Activated CD8-positive, alpha-beta memory T cell treated with anti-CD3 and anti-CD28 coated beads for 24 hours (primary cell): ENCODE measurements around the gene PATZ1.
A peak's percentile ranks its signal among the peaks of the same experiment; 100 is the strongest.

ENCODE experiments used
- DNase-seq: peaks from one replicate; pipeline ENCODE4 v3.0.0-alpha.2; 2020

The PATZ1 gene

DNA sequence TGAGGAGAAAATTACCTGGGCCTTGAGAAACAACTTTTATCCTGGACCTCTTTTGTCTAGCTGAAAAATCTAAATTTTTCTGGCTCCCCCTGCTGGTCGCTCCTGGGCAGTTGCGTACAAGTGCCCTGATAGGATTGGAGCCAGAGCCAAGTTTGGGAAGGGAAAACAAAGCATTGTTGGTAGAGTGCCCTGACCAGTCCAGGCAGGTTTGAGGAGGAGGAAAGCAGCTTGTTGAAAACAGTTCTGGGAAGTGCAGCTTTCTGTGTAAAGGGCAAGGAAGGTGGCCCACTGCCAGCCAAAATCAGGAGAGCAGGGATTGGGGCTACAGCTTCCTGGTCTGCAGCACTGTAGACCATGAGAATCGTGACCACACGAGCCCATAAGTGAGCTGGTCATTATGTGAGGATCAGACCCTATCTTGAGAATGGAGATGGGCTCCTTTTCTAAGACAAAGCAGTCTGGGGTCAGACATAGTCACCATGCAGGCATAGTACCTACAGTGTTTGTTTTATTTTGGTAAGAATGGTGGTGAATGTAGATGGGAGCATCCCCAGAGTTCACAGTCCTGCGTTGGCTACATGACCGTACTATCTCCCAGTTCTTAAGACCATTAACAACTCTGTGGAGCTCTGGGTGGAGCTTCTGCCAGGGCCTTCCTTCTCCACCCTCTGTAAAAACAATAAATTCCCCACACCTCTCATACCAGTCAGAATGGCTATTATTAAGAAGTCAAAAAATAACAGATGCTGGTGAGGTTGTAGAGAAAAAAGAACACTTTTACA lies 32.6 kb downstream of the PATZ1 start:
- peak; percentile 85 for DNase-seq

DNA sequence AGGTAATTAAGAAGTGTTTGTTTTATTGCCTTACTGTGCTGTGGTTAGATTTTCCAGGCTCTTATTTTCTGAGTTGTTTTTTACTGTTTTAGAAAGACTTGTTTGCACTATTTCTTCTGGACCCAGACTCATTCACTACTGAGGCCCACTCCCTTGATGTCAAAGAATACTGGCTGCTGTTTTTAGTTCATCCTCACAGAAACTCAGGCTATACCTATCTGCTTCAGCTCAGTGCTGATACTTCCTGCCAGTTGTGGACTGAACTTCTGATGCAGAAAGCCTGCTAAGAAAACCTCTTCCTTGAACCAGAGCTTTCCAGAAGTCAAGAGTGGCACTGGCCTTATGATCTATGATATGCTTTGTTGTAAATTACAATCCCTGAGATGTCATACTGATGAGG lies 38.0 kb downstream of the PATZ1 start:
- DNase-seq, result no peak

DNA sequence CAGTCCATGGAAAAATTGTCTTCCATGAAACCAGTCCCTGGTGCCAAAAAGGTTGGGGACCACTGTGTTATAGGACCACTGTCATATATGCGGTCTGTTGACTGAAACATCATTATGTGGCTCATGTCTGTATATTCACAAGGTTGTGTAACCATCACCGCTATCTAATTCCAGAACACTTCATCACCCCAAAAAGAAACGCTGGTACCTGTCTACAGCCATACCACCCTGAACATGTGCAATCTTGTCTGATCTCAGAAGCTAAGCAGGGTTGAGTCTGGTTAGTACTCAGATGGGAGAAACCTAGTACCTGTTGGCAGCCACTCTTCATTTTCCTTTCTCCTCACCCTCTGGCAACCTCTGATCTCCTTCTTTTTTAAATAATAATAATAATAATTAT lies 41.0 kb downstream of the PATZ1 start:
- no peak for DNase-seq

DNA sequence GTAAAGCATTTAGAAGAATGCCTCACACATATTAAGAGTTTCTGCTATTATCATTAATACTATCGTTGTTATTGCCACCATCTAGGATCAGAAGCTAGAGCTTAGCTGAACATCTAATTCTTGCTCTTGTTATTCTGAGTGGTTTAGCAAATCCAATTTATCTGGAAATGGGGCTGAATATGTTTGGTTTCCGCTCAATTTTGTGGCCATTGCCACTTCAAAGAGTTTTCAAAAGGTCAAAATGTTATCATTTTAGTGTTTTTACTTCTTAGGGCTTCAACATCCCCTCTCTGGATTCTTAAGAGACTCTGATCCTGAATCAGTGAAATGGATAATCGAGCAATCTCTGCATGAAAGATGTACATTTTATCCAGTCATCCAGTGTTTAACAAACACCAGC lies 43.6 kb downstream of the PATZ1 start:
- no peak for DNase-seq

DNA sequence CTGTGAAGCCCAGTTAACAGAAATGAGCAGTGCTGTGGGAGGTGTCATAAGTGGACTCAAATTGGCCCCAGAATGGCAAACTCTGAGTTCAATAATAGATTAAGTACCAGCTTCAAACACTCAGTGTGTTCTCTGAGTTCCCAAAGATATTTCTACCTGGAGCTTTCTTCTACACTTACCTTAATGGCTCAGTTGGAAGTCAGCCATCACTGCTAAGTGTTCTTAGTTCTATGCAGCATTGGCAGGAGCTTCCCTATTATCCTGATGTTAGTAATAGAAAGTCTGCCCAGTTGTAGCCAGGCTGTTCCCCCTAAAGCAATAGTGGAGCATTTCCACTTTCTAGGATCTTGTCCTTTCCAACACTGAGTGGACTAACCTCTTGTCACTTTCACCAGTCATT lies 44.1 kb downstream of the PATZ1 start:
- no peak for DNase-seq

DNA sequence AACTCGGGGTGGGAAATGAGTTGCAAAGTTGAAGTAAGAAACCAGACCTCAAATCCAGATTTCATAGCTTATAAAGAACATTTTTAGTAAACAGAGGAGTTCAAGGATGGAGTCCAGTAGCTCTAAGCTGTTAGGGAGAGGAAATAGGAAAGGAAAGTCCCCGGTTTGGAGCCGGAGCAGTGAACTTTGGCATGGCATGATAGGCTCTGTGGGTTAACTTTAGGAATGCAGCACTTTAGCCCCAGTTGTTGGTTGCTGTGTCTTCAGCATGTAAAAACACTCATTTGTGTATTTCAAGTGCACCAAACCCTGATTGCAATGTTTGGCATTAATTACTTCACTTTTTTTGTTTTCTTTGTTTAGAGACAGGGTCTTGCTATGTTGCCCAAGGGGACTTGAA lies 45.2 kb downstream of the PATZ1 start:
- DNase-seq, result no peak

DNA sequence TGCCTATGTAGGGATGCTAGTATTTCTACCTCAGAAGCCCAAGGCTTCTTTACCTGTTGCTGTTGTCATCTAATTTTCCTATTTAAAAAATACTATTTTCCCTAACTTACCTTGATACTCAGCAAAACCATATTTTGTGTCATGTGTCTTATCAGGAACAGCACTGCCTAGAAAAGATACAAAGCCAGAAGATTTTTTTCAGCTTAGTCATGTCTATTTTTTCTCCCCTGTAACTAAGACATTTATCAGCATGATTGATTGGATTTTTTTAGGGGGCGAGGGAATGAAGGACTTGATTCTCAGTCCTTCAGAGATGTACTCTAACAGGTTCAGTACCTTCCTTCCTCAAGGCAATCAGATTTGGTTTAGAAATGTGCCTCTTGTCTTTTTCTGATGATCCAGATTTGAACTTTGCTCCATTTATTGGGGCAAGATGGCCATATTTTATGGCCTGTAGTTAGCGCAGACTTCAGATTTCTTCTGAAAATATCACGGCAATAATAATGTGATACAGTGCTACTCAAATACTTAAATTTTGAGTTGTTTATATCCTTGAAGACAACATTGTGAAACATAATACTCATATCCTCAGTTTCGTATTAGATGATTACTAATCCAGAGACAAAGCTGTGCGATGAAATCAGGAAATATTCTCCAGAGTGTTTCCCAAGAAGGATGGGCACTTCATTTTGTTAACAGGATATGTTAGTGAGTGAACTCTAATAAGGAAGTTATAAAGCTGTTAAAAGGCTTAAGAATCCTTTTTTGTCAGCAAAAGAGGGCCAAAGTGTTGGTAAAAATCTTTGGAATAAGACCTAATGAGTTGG lies 50.1 kb downstream of the PATZ1 start:
- no peak for DNase-seq

DNA sequence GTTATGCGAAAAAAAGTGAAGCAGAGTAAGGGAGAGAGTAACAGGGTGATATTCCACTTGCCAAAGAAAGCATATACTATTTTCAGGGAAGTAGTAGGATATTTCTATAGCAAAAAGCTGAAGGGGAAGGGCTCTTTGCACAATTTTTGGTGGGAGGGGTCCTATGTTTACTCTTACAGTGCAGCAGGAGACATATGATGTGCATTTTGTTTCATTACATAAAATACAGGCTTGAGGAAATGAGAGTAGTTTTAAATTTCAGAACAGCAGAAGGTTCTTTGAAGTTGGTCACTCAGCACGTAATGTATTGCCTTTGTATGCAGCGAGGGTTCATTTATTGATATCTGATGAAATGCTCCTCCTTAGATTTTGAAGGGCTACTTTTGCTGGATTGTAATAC lies 50.8 kb downstream of the PATZ1 start:
- DNase-seq, result no peak

DNA sequence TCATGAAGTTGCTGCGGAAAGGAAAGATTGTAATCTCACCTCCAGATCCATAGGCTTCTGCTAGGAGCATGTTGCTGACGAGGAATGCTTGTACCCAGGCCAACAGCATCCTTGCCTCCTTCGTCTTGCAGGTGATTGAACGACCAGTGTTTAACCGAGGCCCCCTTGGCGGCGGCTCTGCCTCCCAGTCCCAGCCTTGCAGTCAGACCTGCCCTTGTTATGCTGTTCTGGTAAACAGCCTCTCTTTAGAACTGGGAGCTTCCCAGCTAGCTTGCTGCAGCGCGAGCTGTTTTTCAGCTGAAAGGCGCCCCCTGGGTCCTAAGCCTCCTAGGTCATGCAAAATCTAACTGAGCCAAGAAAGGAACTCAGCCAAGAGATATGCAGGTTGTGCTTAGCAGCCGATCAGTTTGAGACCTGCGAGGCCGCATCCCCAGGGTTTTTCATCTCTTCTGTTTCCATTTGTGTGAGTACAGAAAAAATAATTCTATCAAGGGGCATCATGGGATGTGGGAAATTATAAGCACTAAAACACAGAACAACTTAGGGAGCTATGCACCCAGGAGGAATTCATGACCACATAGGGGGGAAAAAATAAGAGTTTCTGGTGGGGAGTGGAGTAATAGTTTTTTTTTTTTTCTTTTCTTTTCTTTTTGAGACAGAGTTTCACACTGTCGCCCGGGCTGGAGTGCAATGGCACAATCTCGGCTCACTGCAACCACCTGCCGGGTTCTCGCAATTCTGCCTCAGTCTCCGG lies 53.7 kb downstream of the PATZ1 start, which contains the start of gene PIK3IP1:
Gene PIK3IP1 (minus strand): TSS at position 253 of the 754 bp plus-strand sequence. CDS start 144 bp downstream, at position 109.
- peak; percentile 89 for DNase-seq

DNA sequence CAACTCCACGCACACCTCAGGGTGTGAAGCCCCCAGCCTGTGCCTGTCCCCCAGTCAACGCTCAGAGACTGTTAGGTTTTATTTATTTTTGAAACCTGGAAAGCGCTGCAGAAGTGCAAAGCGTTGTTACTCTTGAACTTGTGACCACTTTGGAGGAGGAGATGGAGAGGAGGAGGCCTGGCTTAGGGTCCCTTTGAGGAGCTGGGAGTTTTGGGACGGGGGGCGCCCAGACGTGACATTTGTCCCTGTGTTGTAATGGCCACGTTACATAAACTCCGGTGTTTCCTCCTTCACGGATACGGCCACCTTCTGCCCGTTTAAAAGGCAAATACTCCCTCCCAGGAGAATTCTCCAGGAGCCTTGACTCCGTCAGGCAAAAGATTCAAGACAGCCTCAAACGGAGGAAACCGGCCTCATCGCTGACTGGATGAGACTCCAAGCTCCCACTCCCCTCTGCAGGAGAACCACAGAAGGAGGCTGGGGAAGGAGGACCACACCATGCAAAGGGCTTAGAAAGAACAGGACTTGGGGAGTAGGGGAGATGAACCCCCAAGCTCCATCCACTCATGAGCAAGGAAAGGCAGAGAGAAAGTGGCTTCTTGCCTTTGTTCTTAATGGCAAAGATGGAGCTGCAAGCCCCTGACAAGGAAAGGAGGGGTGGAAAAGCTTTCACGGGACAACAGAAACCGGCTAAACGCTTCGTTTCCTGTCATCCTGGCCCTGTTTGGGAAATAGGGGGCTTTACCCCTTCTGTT lies 54.5 kb downstream of the PATZ1 start:
- peak; percentile 70 for DNase-seq

DNA sequence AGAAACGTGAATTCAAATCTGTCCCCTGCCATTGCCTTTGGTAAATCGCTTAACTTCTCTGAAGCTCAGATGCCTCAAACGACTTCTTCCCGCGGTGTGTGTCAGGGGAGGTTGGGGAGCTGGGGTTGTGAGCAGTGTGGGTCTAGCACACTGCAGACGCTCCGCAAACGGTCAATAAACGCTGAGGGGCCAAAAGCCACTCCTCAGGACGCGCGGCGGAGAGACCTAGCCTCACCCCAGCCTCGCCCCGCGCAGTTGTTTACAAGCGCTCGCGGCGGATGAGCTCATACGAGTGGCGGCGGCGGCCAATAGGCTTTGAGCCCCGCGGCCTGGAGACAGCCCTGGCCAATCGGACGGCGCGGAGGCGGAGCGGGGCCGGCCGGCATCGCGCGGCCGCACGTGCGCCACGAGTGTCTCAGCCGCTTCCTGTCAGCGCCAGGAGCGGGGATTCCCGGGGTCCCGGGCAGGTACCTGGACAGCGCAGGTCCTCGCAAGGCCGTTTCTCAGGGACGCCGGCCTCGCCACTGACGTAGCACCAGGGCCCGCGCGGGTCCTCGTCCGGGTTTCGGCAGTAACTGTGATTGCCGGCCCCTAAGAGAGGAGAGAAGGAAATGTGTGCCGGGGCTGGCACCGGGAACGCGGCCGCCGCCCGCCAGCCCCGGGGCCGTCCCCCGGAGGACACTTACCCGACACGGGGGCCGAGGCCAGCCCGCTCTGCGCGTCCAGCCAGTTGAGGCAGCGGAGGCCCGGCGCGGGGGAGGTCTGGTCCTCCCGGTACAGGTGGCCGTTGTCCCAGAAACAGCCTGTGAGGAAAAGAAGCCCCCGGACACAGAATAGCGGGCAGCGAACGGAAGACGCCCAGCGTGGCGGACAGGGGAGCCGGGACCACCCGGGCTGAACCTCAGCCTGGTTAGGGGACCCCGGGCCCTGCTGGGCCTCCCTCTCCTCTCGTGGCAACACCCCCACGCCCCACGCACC lies 55.4 kb downstream of the PATZ1 start:
- DNase-seq, result peak; percentile 96

DNA sequence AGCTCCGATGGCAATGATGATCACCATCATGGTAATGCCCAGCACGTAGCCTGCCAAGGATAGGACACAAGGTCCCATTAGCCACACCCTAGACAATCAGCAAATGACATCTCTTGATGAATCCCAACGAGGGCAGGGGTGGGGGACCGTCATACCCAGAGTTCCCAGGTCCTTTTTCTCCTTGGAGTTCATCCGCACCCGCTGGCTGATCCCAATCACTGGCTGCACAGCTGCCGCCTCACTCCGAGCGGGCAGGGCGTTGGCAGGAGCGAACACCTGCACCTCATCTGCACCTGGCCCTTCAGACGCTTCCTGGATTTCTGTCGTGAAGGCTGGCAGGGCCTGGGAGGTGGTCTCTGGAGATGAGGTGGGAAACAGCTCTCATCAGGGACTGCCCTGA lies 56.8 kb downstream of the PATZ1 start:
- DNase-seq, result no peak

DNA sequence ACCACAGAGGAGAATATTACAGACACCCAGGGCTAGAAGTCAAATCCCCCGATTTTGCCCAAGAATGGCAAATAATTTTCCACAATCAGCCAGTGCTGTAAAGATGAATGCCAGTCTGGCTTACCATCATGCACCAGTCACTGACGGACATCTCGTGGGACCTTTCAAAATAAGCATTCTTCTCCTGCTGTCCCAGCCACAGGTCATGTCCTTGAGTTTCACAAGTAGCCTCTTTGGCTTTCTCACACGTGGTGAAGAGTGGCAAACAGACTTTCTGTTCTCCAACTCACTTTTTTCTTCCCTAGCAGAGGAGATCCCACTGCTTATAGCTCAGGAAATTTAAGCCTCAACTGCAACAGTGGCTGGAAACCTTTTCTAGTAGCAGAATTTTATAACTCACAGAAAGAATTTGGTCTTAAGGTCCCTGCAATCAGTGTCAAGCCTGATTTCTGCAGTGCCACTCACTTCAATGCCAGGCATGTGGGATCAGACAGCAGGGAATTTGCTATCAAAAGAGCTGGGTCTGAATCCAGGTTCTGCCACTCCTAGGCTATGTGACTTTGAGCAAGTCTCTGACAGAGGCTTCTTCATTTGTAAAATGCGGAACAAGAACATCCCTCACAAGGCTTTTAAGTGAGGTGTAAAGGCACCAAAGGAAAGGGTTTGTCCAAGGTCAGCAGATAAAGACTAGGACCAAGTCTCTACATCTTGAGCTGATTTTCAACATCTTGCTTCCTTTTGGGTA lies 57.5 kb downstream of the PATZ1 start:
- no peak for DNase-seq

DNA sequence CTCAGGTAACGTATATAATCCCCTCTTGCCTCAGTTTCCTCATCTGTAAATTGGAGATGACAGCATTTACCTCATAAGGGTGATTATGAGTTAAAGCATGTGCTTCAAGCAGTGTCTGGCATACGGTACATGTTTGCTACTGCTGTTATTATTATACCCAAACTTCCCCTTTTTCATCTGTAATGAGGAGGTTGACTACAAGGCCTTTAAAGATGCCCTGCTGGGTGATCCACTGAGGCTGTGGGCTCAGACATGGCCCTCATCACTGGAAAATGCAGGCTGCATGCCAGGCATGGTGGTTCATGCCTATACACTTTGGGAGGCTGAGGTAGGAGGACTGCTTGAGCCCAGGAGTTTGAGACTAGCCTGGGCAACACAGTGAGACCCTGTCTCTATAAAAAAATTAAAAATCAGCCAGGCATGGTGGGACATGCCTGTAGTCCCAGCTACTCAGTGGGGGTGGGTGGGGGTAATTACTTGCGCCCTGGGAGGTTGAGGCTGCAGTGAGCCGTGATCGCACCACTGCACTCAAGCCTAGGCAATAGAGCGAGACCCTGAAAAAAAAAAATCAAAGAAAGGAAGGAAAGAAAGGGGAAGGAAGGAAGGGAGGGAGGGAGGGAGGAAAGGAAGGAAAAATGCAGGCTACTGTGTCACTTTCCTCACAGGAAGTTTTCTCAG lies 58.2 kb downstream of the PATZ1 start:
- no peak for DNase-seq

DNA sequence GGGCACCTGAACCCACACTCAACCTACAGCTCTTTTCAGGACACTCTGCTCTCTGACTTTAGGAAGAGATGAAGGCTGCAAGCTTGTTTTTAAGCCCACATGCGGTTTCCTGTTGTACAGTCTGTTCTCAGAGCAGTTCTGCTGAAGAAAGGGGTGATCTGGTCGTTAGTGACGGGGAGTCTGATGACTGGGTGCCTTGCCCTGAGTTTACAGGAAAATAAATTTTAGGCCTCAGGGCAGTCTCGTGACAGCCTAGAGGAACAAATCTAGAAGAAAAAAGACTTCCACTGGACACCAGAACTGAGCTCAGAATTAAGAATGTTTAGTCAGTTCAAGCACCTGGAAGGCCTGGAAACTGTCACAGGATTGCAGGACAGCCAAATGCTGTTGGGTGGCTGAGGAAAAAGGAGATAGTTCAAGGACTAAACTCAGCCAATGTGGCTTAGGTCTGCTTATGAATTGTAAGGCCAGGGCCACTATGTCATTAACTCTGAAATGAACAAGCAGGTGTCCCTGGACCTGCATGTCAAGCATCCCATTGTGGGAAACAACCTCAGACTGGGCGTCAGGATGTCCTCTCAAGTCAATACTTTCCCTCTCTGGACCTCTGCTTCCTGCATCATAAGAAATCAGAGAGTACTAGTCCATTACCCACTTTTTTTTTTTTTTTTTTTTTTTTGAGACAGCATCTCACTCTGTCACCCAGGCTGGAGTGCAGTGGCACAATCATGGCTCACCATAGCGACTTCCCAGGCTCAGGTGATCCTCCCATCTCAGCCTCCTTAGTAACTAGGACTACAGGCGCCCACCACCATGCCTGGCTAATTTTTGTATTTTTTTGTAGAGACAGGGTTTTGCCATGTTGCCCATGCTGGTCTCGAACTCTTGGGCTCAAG lies 59.5 kb downstream of the PATZ1 start:
- DNase-seq, result peak; percentile 74

DNA sequence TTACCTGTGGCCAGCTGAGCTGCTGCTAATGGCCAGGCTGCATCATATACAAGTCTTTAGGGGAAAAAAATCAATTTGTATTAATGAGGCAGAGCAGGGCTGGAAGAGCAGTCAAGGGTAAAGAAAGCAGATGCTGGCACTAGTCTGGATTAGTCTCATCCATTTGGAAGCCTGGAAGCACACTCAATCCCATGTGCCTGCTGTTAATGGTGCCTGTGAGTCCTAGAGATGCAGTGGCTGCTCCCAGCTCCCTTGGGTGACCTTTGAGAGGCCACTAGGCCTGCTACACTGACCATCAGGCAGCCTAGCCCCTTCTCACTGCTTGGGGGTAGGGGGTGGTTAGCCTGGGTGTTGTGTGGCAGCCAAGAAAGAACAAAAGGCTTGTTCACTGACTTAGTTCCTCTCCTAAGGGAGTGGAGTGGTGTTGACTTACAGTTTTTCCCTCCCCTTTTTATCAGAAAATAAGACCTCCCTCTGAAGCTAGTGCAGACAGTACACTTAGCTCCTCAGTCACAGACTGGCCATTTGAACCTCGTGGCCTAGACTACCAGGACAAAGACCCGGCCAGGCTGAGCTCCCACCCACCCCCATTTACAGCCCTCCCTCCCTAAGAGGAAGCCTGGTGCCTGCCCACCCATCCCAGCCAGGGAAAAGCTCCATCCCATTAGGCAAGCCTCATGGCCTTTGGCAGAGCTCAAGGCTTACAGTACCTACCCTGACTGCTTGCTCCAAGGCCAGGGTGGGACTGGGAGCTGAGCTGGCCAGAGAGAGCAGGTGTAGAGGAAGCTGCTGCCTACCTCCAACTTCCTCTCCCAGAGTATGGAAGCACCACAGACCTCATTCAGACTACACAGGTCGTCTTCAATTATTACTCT lies 61.6 kb downstream of the PATZ1 start:
- no peak for DNase-seq

DNA sequence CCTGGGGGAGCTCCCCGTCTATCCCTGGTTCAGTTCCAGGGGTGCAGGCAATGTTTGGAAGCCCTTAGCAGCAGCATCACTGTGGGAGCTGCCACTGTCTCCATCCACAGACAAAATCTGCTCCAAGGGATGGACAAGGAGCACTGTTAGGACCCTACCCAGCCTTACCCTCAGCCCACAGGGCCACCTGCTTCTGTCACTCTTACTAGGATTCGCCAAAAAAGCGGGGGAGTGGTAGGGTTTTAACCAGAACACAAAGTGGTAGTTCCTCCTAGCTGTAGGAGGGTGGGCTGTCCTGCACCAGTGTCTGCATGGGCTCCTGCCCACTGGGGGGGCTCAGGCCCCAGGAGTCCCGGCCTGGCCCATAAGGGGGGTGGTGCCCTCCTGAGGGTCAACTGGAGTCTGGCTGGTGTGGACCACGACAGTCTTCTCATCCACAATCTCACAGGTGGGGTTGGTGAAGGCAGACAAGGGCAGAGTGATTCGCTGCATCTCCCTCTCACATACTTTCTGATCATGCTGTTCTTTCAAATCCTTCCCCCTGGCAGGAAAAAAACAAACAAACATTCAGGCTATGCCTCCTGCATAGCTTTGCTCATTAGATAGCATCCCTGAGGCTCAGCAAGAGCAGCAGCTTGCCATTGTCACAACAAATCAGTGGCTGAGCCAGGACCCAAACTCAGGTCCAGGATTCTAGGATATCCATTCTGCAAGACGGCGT lies 63.2 kb downstream of the PATZ1 start:
- no peak for DNase-seq
